CD4-positive, CD25-positive, alpha-beta regulatory T cell (primary cell): ENCODE data around the gene CCDC138. TPM values are rescaled to one million over a fixed set of nuclear protein-coding genes. Genes with fewer than 3 reads are reported as not detected.

ENCODE experiments used
- ATAC-seq, 2 donors: fragments of 150-1000 bp; cut with Tn5 transposase; one replicate each; pipeline ENCODE4 v1.10.0; 2021; ENCODE audit warnings: low read depth in 2 of 2, moderate number of reproducible peaks in 2 of 2, moderate library complexity in 1 of 2
- DNase-seq, 3 donors: peaks; one replicate each; pipeline versions ENCODE4 v3.0.0 to v3.0.0-alpha.2; 2012 to 2022; ENCODE audit warnings: mixed read lengths in 1 of 3
- H3K27ac ChIP-seq: one replicate; pipeline ENCODE4 v1.7.0; 2013; ENCODE audit warnings: mild to moderate bottlenecking, low read length; ENCODE audit not compliant: insufficient read depth, poor library complexity, severe bottlenecking
- H3K27me3 ChIP-seq: one replicate; pipeline ENCODE4 v1.7.0; 2013; ENCODE audit warnings: low read length; ENCODE audit not compliant: control insufficient read depth, insufficient read depth
- H3K36me3 ChIP-seq: one replicate; pipeline ENCODE4 v1.7.0; 2013; ENCODE audit warnings: mild to moderate bottlenecking, low read length, moderate library complexity; ENCODE audit not compliant: control insufficient read depth, insufficient read depth
- H3K4me1 ChIP-seq: 2 replicates; pipeline ENCODE4 v1.7.0; 2013; ENCODE audit warnings: mild to moderate bottlenecking, low read length; ENCODE audit not compliant: insufficient read depth, control insufficient read depth, poor library complexity, severe bottlenecking
- H3K4me3 ChIP-seq: one replicate; pipeline ENCODE4 v1.7.0; 2013; ENCODE audit warnings: low read depth, mild to moderate bottlenecking, low read length, moderate library complexity
- H3K9me3 ChIP-seq, 2 experiments: 1 replicate in 1 of 2; 2 replicates in 1 of 2; pipeline ENCODE4 v1.7.0; 2013; ENCODE audit warnings: low read length in 2 of 2, mild to moderate bottlenecking in 1 of 2, moderate library complexity in 1 of 2; ENCODE audit not compliant: control insufficient read depth in 2 of 2
- H3K27ac Mint-ChIP-seq, 3 donors: one replicate each; pipeline ENCODE4 v1.8.0; 2020 to 2022; ENCODE audit warnings: mild to moderate bottlenecking in 3 of 3, mixed read lengths in 3 of 3, moderate library complexity in 2 of 3
- H3K27me3 Mint-ChIP-seq: one replicate; pipeline ENCODE4 v1.8.0; 2022; ENCODE audit warnings: mild to moderate bottlenecking, mixed read lengths
- H3K36me3 Mint-ChIP-seq: one replicate; pipeline ENCODE4 v1.8.0; 2020; ENCODE audit warnings: mixed read lengths
- H3K4me1 Mint-ChIP-seq, 4 donors: one replicate each; pipeline ENCODE4 v1.8.0; 2020 to 2022; ENCODE audit warnings: mixed read lengths in 4 of 4, mild to moderate bottlenecking in 1 of 4
- H3K4me3 Mint-ChIP-seq, 4 donors: one replicate each; pipeline ENCODE4 v1.8.0; 2020 to 2022; ENCODE audit warnings: mild to moderate bottlenecking in 4 of 4, mixed read lengths in 4 of 4, moderate library complexity in 3 of 4
- H3K9me3 Mint-ChIP-seq, 7 donors: one replicate each; pipeline ENCODE4 v1.8.0; 2020 to 2022; ENCODE audit warnings: mixed read lengths in 7 of 7, mild to moderate bottlenecking in 3 of 7, moderate library complexity in 2 of 7
- polyA plus RNA-seq, 4 donors: library from polyadenylated mRNA; unstranded; fragments of 300-500 nt; fragmentation: Illumina TruSeq; gene quantifications; one replicate each; pipeline ENCODE4 v1.2.3, GENCODE V29; 2021
- total RNA-seq: library from RNA; stranded (reverse); gene quantifications from one replicate; pipeline ENCODE4 v1.2.3, GENCODE V29; 2022

The CCDC138 gene
- total and polyA plus RNA-seq, 5 donors from 2014 or later, result 4.5 to 6.9 (median 5.0) TPM

- ATAC-seq, result no peak
- H3K36me3 Mint-ChIP-seq, result peaks cover 21% of the 10 kb centered on the region
Measured at GRCh38 chr2:108920686-108921085, 134.1 kb downstream of the CCDC138 start.

GRCh38 chr2:108921096-108922030 lies 134.8 kb downstream of the CCDC138 start:
- H3K4me1 ChIP-seq, result no peaks in the 10 kb centered on the region
- Mint-ChIP-seq H3K27ac (no peak overlapping the region), H3K36me3 (peaks cover 21% of the 10 kb centered on the region), H3K9me3 (no peaks in the 10 kb centered on the region), H3K27me3 (no peaks in the 10 kb centered on the region), H3K4me3 (no peak overlapping the region), H3K4me1 (peaks cover 0 to 6% (median 0%) of the 10 kb centered on the region in 4 donors)
- H3K9me3 ChIP-seq, result no peaks in the 10 kb centered on the region
- H3K4me3 ChIP-seq, result no peak overlapping the region
- no peaks in the 10 kb centered on the region for H3K36me3 ChIP-seq
- no peak overlapping the region for H3K27ac ChIP-seq
- H3K27me3 ChIP-seq, result no peaks in the 10 kb centered on the region
- ATAC-seq (no peak), DNase-seq (no peak)

More at GRCh38 chr2:108920686-108921085, 134.1 kb downstream of the CCDC138 start:
- Mint-ChIP-seq H3K27ac (no peak overlapping the region), H3K27me3 (no peaks in the 10 kb centered on the region), H3K9me3 (no peaks in the 10 kb centered on the region), H3K4me1 (peaks cover 0 to 6% (median 0%) of the 10 kb centered on the region in 4 donors), H3K4me3 (no peak overlapping the region)
- Histone ChIP-seq H3K27me3 (no peaks in the 10 kb centered on the region), H3K27ac (no peak overlapping the region), H3K4me1 (no peaks in the 10 kb centered on the region), H3K36me3 (no peaks in the 10 kb centered on the region), H3K4me3 (no peak overlapping the region), H3K9me3 (no peaks in the 10 kb centered on the region)
- DNase-seq, result no peak

- H3K27me3 Mint-ChIP-seq, result no peaks in the 10 kb centered on the region
- H3K9me3 Mint-ChIP-seq, result no peaks in the 10 kb centered on the region
- H3K27ac Mint-ChIP-seq, result peak overlapping the region in 1 of 3 donors; percentile 18
- no peak overlapping the region for H3K4me3 Mint-ChIP-seq
- Histone ChIP-seq H3K27me3 (no peaks in the 10 kb centered on the region), H3K9me3 (no peaks in the 10 kb centered on the region), H3K36me3 (no peaks in the 10 kb centered on the region), H3K27ac (no peak overlapping the region), H3K4me1 (no peaks in the 10 kb centered on the region), H3K4me3 (no peak overlapping the region)
- H3K36me3 Mint-ChIP-seq, result peaks cover 19% of the 10 kb centered on the region
- no peak for ATAC-seq
- no peak for DNase-seq
- peaks cover 0 to 3% (median 0%) of the 10 kb centered on the region in 4 donors for H3K4me1 Mint-ChIP-seq
Measured at GRCh38 chr2:108922141-108922915, 135.8 kb downstream of the CCDC138 start.

GRCh38 chr2:108923019-108923700 lies 136.6 kb downstream of the CCDC138 start:
- Histone ChIP-seq H3K4me3 (no peak overlapping the region), H3K9me3 (no peaks in the 10 kb centered on the region), H3K27ac (no peak overlapping the region), H3K27me3 (no peaks in the 10 kb centered on the region), H3K4me1 (no peaks in the 10 kb centered on the region), H3K36me3 (no peaks in the 10 kb centered on the region)
- peaks cover 17% of the 10 kb centered on the region for H3K36me3 Mint-ChIP-seq
- ATAC-seq (no peak), DNase-seq (no peak)
- H3K27ac Mint-ChIP-seq, result peak overlapping the region in 2 of 3 donors; percentile 18 to 69
- no peaks in the 10 kb centered on the region for H3K9me3 Mint-ChIP-seq
- no peak overlapping the region for H3K4me3 Mint-ChIP-seq
- H3K27me3 Mint-ChIP-seq, result no peaks in the 10 kb centered on the region
- peaks cover 0 to 9% (median 0%) of the 10 kb centered on the region in 4 donors for H3K4me1 Mint-ChIP-seq

GRCh38 chr2:108923736-108924579 lies 137.4 kb downstream of the CCDC138 start:
- no peaks in the 10 kb centered on the region for H3K9me3 Mint-ChIP-seq
- ATAC-seq (no peak), DNase-seq (no peak)
- peaks cover 0 to 11% (median 3%) of the 10 kb centered on the region in 4 donors for H3K4me1 Mint-ChIP-seq
- no peak overlapping the region for H3K4me3 Mint-ChIP-seq
- Histone ChIP-seq H3K27ac (no peak overlapping the region), H3K27me3 (no peaks in the 10 kb centered on the region), H3K36me3 (no peaks in the 10 kb centered on the region), H3K4me1 (peaks cover 4% of the 10 kb centered on the region), H3K9me3 (no peaks in the 10 kb centered on the region), H3K4me3 (no peak overlapping the region)
- no peaks in the 10 kb centered on the region for H3K27me3 Mint-ChIP-seq
- peaks cover 20% of the 10 kb centered on the region for H3K36me3 Mint-ChIP-seq
- peak overlapping the region in 2 of 3 donors; percentile 18 to 32 for H3K27ac Mint-ChIP-seq

- Mint-ChIP-seq H3K36me3 (peaks cover 20% of the 10 kb centered on the region), H3K27me3 (no peaks in the 10 kb centered on the region), H3K4me3 (no peak overlapping the region), H3K9me3 (no peaks in the 10 kb centered on the region), H3K27ac (peak overlapping the region in 1 of 3 donors; percentile 32), H3K4me1 (peaks cover 0 to 14% (median 3%) of the 10 kb centered on the region in 4 donors)
- no peaks in the 10 kb centered on the region for H3K9me3 ChIP-seq
- DNase-seq (no peak), ATAC-seq (no peak)
- peaks cover 4% of the 10 kb centered on the region for H3K4me1 ChIP-seq
- H3K4me3 ChIP-seq, result no peak overlapping the region
- no peaks in the 10 kb centered on the region for H3K27me3 ChIP-seq
- H3K27ac ChIP-seq, result no peak overlapping the region
- no peaks in the 10 kb centered on the region for H3K36me3 ChIP-seq
Measured at GRCh38 chr2:108924580-108925251, 138.1 kb downstream of the CCDC138 start.
